Anterior cingulate cortex (tissue), 58 donors: ENCODE measurements around the gene BMI1.

Experiments used
- DNase-seq, 58 donors: peaks; one replicate each; lab custom pipeline; 2025; lab: John Stamatoyannopoulos, UW

BMI1 gene

DNA sequence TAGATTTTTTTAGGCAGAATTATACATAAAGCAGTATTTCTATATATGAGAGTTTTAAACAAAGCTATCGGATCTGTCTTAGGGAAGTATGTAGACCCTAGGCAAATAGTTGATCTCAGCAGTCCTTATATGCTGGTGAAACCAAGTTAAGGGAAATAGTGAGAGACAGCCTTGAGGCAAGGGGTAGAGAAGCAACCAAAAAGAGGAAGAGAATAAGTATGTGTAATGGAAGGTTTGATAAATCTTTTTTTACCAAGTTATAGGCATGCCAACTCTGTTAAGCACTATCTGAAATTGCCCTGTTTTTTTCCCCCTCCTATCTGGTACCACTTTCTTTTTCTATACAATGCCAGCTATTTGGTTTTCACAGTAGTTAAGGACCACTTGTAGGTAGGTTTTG, 44.3 kb downstream of the BMI1 start:
- DNase-seq: no peak

DNA sequence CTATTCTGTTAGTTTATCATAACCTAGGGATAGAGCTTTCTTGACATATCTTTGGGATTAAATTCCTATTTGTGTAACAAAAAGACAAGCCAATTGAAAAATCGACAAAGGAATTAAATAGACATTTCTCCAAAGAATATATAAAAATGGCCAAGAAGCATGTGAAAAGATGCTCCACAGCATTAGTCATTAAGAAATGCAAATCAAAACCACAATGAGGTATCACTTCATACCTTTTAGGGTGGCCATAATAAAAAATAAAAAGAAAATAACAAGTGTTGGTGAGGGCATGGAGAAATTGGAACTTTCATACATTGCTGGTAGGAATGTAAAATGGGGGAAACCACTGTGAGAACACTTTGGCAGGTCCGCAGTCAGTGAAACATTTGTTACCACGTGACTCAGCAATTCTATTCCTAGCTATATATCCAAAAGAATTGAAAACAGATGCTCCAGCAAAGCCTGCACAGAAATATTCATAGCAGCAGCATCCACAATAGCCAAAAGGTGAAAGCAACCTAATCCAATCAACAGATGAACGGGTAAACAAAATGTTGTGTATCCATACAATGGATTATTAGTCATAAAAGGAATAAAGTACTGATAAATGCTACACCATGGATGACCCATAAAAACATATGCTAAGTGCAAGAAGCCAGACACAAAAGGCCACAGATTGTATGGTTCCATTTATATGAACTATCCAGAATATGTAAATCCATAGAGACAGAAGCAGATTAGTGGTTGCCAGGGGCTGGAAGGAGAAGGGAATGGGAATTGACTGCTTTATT, 44.9 kb downstream of the BMI1 start:
- no peak for DNase-seq

DNA sequence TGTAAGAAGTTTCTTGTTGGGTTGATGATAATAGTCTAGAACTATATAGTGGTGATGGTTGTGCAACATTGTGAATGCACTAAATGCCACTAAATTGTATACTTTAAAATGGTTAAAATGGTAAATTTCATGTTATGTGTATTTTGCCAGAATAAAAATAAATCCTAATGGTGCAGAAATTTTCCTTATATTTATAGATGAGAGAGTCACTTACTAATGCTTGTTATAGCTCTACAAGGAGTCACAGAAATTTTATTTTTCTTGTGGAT, 45.5 kb downstream of the BMI1 start:
- no peak for DNase-seq

DNA sequence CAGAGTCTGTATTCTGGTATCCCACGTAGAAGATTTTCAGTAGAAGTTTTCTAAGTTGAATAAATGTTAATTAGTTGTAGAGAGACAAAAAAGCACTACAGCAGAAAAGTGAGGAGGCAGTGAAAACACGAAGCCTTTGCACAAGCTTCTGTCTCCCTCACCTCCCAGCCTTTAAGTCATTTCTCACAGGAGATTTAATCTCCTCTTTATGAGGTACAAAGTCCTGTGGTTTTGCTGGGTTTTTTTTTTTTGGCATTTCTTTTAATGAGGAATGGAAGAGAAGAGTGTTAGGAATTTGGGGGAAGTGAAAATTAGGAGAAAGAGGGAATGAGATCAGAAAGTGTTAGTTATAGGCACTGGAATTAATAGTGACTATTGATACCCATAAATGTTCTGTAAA, 45.9 kb downstream of the BMI1 start:
- DNase-seq: no peak

DNA sequence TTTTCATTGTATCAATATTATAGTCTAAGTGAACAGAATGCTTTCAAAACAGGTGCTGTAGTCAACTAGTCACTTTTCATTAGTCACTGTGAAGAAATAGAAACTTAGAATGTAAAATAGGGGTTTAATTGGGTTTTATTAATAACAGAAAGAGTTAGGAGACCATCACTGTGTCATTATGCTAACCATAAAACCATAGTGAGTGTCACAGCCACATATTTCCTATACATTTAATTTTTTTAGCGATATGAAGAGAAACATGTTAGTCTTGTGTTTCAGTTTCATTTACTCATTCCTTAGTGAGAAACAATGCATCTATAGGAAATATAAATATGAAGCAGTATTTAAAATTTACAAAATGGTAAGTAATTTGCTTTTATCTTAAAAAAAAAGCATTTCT, 46.6 kb downstream of the BMI1 start:
- DNase-seq: no peak

DNA sequence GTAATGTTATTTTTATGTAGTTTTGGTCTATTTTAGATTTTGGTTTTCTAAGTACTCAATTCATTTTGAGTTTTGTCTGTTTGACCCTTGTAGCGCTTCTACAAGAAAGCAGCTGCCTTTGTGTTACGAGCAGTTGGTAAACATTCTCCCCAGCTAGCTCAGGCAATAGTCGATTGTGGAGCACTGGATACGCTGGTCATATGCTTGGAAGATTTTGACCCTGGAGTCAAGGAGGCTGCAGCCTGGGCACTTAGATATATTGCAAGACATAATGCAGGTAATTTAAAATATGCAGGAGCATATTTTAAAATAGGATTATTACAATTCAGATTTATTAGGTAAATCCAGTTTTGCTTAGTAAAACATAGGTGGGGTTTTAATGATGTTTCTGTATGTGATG, 47.5 kb downstream of the BMI1 start:
- no peak for DNase-seq

DNA sequence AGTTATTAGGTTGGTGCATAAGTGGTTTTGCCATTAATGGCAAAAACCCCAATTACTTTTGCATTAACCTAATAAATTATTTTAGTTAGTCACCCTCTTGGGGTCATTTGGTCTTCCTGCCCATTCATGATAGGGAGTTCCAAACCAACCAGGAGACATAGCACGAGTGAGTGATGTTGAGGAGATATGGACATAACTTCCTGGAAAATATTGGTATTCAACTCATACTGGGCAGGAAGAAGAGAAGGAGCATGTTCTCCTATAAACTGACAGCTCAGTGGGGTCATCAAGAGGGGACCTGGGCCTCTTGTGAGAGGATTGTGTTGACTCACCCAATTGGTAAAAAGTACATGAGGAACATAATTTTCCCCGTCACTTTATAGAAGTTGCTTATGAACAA, 48.1 kb downstream of the BMI1 start:
- no peak for DNase-seq

DNA sequence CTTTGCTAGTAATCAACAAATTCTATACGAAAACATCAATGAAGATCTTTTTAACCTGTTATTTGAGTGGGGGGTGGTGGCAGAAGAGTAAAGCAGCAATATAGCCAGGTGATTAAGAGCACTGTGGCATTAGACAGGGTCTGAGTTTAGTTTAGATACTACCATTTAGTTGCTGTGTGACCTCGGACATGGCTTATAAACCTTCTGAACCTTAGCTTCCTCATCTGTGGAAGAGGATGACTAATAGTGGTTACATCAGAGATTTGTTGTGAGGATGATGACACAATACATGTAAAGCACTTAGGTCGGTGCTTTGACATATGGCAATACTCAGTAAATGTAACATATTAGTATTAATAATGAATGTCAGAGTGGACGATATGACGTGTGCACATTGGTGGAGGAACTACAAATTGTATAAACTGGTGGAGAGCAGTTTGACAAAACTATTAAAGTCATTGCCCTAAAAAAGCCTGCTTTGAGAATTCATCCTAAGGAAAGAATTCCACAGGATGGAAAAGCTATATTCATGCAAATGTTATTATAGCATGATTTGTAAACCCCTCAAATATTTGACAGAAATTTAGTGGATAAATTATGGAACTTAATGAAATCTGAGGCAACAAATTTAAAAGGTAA, 48.7 kb downstream of the BMI1 start:
- no peak for DNase-seq

DNA sequence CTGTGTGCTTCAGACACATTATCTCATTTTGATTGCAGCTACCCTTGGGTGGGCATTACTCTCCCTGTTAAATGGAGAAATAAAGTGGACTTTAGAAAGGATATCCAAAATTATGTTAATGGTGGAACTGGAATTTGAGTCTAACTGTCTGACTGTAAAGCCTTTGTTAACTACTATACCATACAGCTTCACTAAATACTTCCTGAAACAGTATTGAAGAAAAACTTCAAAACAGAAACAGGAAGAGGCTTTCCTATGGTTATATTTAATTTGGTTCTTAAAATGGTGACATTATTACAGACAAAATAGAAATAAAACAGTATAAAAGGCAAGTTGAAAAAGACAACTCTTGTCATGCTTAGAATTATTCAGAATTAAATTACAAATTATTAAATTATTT, 49.4 kb downstream of the BMI1 start:
- no peak for DNase-seq

DNA sequence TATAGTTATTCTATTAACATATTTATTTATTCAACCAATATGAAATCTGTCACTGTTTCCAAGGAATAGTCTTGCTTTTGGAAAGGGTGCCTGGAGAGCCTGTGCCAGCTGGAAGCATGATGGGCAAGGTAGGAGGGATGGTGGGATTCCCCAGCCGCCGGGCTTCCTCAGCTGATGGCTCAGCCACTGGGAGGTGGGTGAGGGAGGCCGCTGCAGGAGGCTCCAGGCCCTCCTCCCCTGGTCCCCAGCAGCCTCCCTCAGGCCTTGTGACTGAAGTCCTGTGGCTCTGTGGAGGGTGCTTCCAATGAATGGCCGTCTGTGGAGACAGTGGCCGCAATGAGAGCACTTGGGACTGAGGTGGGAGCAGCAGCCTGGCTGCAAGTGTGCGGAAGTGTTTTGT, 51.4 kb downstream of the BMI1 start:
- DNase-seq: no peak

DNA sequence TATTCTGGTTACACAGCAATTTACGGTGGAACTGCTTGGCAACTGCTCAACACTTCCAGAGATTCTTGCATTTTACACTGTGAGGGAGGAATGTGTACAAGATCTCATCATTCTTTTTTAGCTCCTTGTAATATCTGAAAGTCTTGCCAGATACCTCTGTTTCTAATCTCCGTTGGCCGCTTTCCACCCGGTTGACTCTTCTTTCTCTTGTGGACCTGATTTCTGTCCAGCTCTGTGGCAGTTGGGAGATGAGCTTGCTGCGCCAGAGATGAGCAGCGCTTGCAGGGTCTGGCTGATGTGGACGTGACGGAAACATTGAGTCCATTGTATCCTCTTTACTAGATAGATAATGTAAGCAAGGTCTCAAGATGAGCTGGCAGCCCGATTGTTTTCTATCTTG, 52.0 kb downstream of the BMI1 start:
- peak in 1 of 58 donors; percentile 2 for DNase-seq

DNA sequence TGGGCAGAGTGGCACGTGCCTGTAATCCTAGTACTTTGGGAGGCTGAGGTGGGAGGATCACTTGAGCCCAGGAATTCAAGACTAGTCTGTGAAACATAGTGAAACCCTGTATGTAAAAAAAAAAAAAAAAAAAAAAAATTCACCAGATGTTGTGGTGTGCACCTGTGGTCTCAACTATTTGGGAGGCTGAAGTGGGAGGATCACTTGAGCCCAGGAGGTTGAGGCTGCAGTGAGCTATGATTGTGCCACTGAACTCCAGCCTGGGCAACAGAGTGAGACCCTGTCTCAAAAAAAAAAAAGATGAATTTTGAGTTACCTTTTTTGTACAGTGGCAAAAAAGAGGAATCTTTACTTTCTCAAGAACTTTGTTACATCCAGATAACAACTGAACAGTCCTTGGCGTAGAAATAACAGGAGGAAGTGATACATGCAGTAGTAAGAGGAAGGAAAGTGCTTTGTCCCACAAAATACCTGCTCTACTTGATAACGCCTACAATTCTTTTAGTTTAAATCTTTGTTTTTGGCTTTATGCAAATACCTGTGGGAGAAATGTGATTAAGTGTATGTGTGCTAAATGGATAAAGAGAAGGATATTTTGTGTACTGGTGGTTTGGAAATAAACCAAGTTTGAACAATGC, 53.7 kb downstream of the BMI1 start:
- no peak for DNase-seq

DNA sequence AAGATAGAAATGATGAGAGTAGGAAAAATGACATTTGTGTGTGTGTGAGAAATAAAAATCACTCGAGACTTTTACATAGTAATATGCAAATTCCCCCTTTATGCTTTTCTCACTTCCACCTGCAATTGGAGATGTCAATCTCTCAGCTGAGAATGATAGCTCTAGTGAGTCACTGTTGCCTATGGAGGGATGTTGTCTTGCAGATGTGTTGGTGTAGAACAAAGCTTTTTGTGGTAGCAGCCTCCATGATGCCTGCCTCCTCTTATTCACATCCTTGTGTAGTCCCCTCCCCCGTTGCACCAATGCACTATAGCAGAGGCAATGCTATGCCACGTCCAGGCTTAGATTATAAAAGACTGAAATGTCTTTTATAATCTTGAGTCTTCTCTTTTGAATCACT, 58.2 kb downstream of the BMI1 start:
- no peak for DNase-seq
